Measurements from ENCODE around the gene SPTBN1.
A peak's percentile ranks its signal among the peaks of the same experiment; 100 is the strongest.

The SPTBN1 gene

DNA sequence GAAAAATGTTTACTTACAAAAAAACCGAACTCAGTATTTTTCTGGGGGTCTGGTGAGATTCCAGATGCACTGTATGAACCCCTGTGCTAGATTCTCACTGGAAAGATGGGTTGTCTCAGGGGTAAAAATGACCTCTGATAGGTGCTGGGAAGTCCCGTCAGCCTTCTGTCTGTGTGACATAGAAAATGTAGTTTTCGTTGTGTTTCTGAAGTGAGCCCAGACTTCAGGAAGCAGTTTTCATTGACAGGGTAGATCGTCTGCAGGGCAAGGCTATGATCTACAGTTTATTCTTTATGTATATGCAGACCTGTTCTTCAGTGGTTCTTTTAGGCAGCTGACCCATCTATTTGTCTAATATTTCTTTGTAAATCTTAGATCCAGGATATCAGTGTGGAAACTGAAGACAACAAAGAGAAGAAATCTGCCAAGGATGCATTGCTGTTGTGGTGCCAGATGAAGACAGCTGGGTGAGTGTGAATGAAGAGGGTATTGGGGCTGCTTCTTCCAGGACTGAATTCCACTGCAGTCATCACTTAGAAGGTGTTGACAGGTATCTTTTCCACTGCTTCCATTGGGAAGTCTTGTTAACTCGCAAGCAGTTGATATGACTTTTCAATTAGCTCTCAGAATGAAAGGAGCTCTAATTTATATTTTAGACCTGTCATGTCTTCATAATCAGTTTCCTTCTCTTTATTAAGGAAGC lies 159.9 kb downstream of the SPTBN1 start:
- no peak for DNase-seq

DNA sequence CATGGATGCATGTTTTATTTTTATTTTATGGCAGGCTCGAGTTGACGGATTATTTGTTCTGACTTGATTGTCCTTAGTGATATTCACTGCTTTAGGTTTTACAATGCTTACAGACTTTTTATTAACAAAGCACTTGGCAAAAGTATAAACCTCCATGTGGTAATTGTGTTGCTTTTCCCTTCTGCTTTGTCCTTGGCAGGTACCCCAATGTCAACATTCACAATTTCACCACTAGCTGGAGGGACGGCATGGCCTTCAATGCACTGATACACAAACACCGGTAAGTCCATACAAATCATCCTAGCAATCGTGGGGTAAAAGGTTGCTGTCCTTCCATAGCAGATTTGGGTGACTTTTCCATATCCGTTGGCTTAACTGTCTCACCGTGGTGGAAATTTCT lies 161.3 kb downstream of the SPTBN1 start:
- DNase-seq, result no peak

DNA sequence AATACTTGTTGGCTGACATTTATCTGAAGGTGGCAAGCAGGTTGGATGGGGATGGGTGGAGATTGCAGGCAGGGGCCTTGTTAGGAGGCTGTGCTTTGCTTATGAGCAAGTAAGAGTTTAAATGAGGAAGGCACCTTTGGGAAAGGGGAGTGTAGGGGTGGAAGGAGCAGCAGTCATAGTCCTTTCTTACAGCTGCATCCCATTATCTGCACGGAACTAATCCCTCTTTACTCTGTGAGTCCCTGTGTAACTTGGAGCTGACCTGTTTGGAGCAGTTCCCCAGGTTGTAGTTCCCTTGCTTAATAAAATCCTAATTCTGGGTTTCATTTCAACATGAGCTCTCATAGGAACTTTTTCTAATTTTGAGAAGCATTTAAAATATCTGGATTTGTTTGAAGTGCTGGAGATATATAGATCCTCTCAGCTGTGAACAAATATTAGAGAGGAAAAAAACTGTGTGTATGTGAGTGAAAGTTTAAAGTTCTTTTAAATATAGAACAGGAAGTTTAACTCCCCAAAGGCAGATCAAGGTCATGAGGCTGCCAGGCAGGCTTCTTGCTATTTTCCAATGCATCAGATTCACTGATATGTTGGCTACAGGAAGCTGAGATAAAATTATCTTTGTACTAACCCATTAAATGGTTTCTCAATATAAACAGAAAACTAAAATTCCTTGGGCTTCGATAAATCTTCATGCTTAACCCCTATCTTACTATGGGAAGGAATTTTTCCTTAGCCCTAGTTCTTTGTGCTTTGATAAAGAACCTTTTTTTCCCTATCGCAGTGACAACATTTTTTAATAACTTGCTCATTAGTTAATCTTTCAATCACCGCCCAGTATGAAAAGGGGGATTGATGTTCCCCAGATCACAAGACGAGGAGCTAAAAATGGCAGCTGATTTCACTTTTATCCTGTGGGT lies 162.8 kb downstream of the SPTBN1 start:
- DNase-seq, result peak in 1 of 3 donors; percentile 23

DNA sequence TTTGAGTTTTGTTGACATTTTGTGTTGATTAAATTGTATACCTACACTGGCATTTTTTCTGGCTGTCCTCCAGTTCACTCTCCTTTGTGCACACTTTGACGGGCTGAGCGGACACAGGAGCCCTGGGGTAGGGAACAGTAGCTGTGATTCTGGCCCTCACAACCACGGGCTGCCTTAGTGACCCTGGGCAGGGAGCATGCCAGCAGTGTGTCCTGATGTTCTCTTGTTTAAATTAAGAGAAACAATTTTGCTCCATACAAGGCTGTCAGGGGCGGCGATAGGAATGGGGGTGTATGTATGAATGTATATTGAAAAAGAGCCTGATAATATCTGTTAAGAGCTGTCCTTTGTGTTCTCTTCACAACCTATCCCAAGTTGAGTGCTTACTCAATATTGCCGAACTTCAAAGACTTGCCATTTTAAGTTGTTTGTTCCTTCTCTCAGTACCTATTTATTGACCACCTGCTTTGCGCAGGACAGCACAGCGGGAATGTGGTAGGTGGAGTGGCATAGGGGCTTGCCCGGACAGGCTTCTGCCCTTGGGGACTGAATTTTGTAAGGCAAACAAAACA lies 163.6 kb downstream of the SPTBN1 start:
- no peak for DNase-seq

DNA sequence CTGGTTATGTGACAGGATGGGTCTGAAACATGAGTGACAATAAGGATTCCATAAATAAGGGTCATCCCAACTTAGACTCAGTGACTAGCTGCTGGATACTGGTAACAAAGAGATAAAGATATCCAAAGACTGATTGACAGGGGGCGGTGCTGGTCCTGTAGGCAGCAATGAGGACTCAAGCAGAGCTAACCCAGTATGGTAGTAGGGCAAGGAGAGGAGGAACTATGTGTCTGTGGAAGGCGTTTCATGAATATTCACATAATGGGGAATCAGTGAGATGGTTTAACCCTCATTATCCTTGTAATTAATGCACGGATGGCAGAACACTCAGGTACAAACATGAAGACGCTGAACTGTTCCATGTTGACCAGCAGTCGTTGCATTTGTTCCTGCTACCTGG lies 164.8 kb downstream of the SPTBN1 start:
- no peak for DNase-seq

DNA sequence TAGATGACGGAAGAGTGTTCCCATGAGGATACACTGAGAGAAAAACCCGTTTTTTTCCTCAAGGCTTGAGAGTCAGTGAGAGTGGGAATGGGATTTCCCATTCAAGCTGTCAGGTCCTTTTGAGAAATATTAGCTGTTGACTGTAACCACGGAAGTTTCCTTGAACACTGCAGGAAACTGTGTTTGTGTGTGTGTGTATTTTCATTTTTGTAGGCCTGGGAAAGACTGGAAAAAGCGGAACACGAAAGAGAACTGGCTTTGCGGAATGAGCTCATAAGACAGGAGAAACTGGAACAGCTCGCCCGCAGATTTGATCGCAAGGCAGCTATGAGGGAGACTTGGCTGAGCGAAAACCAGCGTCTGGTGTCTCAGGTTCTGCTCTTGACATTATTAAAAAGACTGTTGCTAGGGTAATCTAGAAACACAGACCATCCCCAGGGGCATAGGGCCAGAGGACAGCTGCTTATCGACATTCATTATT lies 168.5 kb downstream of the SPTBN1 start:
- DNase-seq, result no peak

DNA sequence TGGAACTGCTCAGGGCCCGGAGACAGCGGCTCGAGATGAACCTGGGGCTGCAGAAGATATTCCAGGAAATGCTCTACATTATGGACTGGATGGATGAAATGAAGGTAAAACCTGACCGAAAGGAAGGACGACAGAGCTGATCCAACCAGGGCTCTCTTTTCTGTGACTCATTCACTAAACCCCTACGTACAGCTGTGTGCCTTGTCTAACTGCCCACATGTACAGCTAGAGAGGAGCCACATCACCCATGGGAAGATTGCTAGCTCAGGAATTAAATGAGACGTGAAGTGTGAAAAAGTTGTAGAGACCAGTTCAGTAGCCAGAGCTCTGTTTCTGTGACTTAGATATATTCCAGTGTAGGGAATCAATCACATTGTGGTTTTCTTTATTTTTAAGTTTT lies 170.0 kb downstream of the SPTBN1 start:
- no peak for DNase-seq

- no peak for DNase-seq
Observed at GRCh38 chr2:54626884-54627283, 170.8 kb downstream of the SPTBN1 start.

GRCh38 chr2:54627973-54628372 lies 171.8 kb downstream of the SPTBN1 start:
- no peak for DNase-seq

DNA sequence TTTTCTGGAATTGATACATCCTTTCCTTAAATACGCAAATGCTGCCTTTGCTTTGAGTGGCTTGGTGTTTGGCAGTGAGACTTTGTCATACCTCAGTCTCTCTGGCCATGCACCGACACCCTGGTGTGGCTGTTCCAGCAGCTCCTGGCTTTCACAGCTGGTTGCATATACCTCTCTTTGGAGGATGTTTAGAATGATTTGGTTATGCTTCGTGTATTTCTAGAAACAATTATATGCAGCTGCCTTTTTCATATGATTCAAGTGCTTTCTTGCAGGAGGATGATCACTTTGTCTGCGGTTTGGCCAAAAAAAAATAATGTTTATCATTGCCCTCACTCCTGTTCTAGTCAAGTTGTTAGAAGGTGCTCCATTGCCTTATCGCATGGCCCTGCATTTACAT lies 172.3 kb downstream of the SPTBN1 start:
- no peak for DNase-seq

DNA sequence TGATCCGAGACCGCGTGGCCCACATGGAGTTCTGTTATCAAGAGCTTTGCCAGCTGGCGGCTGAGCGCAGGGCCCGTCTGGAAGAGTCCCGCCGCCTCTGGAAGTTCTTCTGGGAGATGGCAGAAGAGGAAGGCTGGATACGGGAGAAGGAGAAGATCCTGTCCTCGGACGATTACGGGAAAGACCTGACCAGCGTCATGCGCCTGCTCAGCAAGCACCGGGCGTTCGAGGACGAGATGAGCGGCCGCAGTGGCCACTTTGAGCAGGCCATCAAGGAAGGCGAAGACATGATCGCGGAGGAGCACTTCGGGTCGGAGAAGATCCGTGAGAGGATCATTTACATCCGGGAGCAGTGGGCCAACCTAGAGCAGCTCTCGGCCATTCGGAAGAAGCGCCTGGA lies 172.8 kb downstream of the SPTBN1 start:
- DNase-seq, result no peak

DNA sequence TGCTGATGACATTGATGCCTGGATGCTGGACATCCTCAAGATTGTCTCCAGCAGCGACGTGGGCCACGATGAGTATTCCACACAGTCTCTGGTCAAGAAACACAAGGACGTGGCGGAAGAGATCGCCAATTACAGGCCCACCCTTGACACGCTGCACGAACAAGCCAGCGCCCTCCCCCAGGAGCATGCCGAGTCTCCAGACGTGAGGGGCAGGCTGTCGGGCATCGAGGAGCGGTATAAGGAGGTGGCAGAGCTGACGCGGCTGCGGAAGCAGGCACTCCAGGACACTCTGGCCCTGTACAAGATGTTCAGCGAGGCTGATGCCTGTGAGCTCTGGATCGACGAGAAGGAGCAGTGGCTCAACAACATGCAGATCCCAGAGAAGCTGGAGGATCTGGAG lies 173.3 kb downstream of the SPTBN1 start:
- DNase-seq, result no peak

DNA sequence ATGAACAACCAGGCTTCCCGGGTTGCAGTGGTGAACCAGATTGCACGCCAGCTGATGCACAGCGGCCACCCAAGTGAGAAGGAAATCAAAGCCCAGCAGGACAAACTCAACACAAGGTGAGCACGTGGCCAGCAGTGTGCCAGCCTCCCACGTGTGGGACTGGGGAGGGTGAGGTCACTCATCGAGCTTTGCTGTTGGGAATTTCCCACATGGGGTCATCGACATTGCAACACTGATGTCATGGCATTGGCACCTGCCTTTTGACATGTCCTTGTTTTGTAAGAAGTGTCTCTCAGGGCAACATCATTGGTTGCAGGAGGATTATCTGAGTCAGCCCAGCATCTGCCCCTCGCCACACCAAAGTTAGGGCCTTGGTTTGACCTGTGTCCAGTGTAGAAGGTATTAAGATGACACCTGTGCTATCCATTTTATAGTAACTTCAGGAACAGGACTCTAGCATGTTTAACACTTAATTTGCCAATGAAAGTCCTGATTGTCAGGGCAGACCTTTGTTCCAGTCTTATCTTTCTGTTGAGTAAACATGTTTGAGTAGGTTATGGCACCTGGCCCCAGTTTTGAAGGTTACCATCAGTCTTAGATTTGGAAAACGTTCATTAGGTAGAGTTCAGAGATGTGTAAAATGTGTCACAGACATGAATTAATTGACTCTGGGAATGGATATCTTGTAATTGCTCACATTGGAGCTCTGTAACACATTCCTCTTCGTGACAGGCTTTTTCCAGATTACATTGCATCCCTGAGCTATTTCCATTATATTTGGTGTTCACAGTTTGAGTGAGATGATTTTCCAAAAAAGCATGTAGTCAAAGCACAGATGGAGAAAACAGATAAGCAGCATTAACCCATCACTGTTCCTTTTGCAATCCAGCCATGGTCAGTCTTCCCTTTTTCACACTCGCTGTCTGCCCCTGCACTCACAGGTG lies 174.1 kb downstream of the SPTBN1 start:
- DNase-seq, result peak; percentile 82 to 88 (median 87)

DNA sequence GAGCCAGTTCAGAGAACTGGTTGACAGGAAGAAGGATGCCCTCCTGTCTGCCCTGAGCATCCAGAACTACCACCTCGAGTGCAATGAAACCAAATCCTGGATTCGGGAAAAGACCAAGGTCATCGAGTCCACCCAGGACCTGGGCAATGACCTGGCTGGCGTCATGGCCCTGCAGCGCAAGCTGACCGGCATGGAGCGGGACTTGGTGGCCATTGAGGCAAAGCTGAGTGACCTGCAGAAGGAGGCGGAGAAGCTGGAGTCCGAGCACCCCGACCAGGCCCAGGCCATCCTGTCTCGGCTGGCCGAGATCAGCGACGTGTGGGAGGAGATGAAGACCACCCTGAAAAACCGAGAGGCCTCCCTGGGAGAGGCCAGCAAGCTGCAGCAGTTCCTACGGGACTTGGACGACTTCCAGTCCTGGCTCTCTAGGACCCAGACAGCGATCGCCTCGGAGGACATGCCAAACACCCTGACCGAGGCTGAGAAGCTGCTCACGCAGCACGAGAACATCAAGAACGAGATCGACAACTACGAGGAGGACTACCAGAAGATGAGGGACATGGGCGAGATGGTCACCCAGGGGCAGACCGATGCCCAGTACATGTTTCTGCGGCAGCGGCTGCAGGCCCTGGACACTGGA lies 174.9 kb downstream of the SPTBN1 start:
- DNase-seq, result no peak

DNA sequence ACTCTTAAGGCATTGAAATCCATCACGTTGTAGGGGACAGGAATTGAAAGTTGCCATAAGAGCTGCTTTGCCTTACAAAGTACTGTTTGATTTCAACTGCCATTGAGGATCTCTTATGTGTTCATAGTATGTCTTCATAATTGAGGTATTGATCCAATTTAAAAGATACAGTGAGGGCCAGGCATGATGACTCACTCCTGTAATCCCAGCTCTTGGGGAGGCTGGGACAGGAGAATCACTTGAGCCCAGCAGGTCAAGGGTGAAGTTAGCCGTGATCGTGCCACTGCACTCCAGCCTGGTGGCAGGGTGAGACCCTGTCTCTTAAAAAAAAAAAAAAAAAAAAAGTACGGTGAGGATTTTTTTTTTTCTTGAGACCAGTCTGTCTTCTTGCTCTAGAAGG lies 175.6 kb downstream of the SPTBN1 start:
- no peak for DNase-seq

- no peak for DNase-seq
Observed at GRCh38 chr2:54632733-54633692, 176.9 kb downstream of the SPTBN1 start.

GRCh38 chr2:54634021-54634420 lies 177.9 kb downstream of the SPTBN1 start:
- no peak for DNase-seq

- peak; percentile 71 to 88 (median 87) for DNase-seq
Observed at GRCh38 chr2:54634564-54635511, 178.7 kb downstream of the SPTBN1 start.

GRCh38 chr2:54635554-54636152 lies 179.5 kb downstream of the SPTBN1 start:
- no peak for DNase-seq
